ENCODE measurements around the gene IQGAP2. TPM values are rescaled to one million over a fixed set of nuclear protein-coding genes. Genes with fewer than 3 reads are reported as not detected.
A peak's percentile ranks its signal among the peaks of the same experiment; 100 is the strongest.

Gene IQGAP2
- total RNA-seq, 1 experiment from 2014 or later = 1.5 TPM

GRCh38 chr5:76462097-76462667 is 59.1 kb downstream of the IQGAP2 start:
- intact Hi-C loops (cut with micrococcal nuclease) = no loop called here
- no TSS peak for BruUV-seq (replicated peaks)
- H3K4me1 Mint-ChIP-seq (ENCODE audit: insufficient read depth, unreplicated experiment) = no peaks in the 10 kb centered on the region
- no peak overlapping the region for H3K27ac Mint-ChIP-seq (ENCODE audit: low read depth, unreplicated experiment)
- H3K9me3 Mint-ChIP-seq (ENCODE audit: unreplicated experiment) = no peaks in the 10 kb centered on the region
- no peak overlapping the region for H3K4me3 Mint-ChIP-seq (ENCODE audit: unreplicated experiment)
- no peak for TF ChIP-seq CTCF (IDR thresholded peaks at IDR 0.05; ENCODE audit: unreplicated experiment)
- H3K27me3 Mint-ChIP-seq (ENCODE audit: insufficient read depth, unreplicated experiment) = peaks cover 17% of the 10 kb centered on the region
- CTCF ChIA-PET = interaction anchor here (0.9 to 1.4 kb wide), 2 partner anchors 14 to 77 kb away, joined by 4 to 6 read pairs; no protein-coding TSS in a partner anchor
- POLR2A ChIA-PET = no interaction called here
- H3K36me3 Mint-ChIP-seq (ENCODE audit: insufficient read depth, unreplicated experiment) = no peaks in the 10 kb centered on the region
- DNase-seq (ENCODE audit: unreplicated experiment) = no peak

- Mint-ChIP-seq H3K4me3 (ENCODE audit: unreplicated experiment) (no peak overlapping the region), H3K36me3 (ENCODE audit: insufficient read depth, unreplicated experiment) (no peaks in the 10 kb centered on the region), H3K4me1 (ENCODE audit: insufficient read depth, unreplicated experiment) (peaks cover 16% of the 10 kb centered on the region), H3K27ac (ENCODE audit: low read depth, unreplicated experiment) (no peak overlapping the region), H3K9me3 (ENCODE audit: unreplicated experiment) (no peaks in the 10 kb centered on the region), H3K27me3 (ENCODE audit: insufficient read depth, unreplicated experiment) (no peaks in the 10 kb centered on the region)
- TF ChIP-seq CTCF (IDR thresholded peaks at IDR 0.05; ENCODE audit: unreplicated experiment) = no peak
- no peak for DNase-seq (ENCODE audit: unreplicated experiment)
- POLR2A ChIA-PET = no interaction called here
- no TSS peak for BruUV-seq (replicated peaks)
- intact Hi-C loops (cut with micrococcal nuclease) = no loop called here
- CTCF ChIA-PET = interaction anchor here (0.6 to 0.9 kb wide), 2 partner anchors 121 to 292 kb away, joined by 3 to 4 read pairs; no protein-coding TSS in a partner anchor
Measured at GRCh38 chr5:76467216-76467615, 64.1 kb downstream of the IQGAP2 start.

GRCh38 chr5:76468635-76469425 is 65.7 kb downstream of the IQGAP2 start:
- ChIA-PET POLR2A (no interaction called here), CTCF (interaction anchor here (0.5 to 1.0 kb wide), 4 partner anchors 66 to 751 kb away, joined by 3 to 5 read pairs (median 4); partner anchors contain the start of genes IQGAP2 and POC5)
- H3K9me3 Mint-ChIP-seq (ENCODE audit: unreplicated experiment) = no peaks in the 10 kb centered on the region
- H3K36me3 Mint-ChIP-seq (ENCODE audit: insufficient read depth, unreplicated experiment) = no peaks in the 10 kb centered on the region
- peak overlapping the region; percentile 0 for H3K27ac Mint-ChIP-seq (ENCODE audit: low read depth, unreplicated experiment)
- H3K4me1 Mint-ChIP-seq (ENCODE audit: insufficient read depth, unreplicated experiment) = peaks cover 26% of the 10 kb centered on the region
- no peak for TF ChIP-seq CTCF (IDR thresholded peaks at IDR 0.05; ENCODE audit: unreplicated experiment)
- BruUV-seq (replicated peaks) = no TSS peak
- intact Hi-C loops (cut with micrococcal nuclease) = no loop called here
- DNase-seq (ENCODE audit: unreplicated experiment) = peak; percentile 89
- no peaks in the 10 kb centered on the region for H3K27me3 Mint-ChIP-seq (ENCODE audit: insufficient read depth, unreplicated experiment)
- no peak overlapping the region for H3K4me3 Mint-ChIP-seq (ENCODE audit: unreplicated experiment)

- Mint-ChIP-seq H3K36me3 (ENCODE audit: insufficient read depth, unreplicated experiment) (no peaks in the 10 kb centered on the region), H3K9me3 (ENCODE audit: unreplicated experiment) (no peaks in the 10 kb centered on the region), H3K4me1 (ENCODE audit: insufficient read depth, unreplicated experiment) (peaks cover 26% of the 10 kb centered on the region), H3K4me3 (ENCODE audit: unreplicated experiment) (no peak overlapping the region), H3K27ac (ENCODE audit: low read depth, unreplicated experiment) (peak overlapping the region; percentile 0), H3K27me3 (ENCODE audit: insufficient read depth, unreplicated experiment) (no peaks in the 10 kb centered on the region)
- CTCF ChIA-PET = no interaction called here
- intact Hi-C loops (cut with micrococcal nuclease) = no loop called here
- no peak for TF ChIP-seq CTCF (IDR thresholded peaks at IDR 0.05; ENCODE audit: unreplicated experiment)
- POLR2A ChIA-PET = no interaction called here
- no TSS peak for BruUV-seq (replicated peaks)
- DNase-seq (ENCODE audit: unreplicated experiment) = peak; percentile 22
Measured at GRCh38 chr5:76469656-76470290, 66.7 kb downstream of the IQGAP2 start.
